B cell (primary cell): Measurements from ENCODE around the gene EPSTI1. TPM values are rescaled to one million over a fixed set of nuclear protein-coding genes. Genes with fewer than 3 reads are reported as not detected.

Experiments
- ATAC-seq: fragments of 200-7000 bp; cut with Tn5 transposase; one replicate; pipeline ENCODE4 v1.10.0; 2021; ENCODE audit warnings: low read depth, mild to moderate bottlenecking, moderate number of reproducible peaks, moderate library complexity
- CTCF ChIA-PET: fragments of 350-600 bp; sonication (Branson Sonifier 250); formaldehyde crosslinking; loops from one replicate; lab custom pipeline; 2021; ENCODE audit warnings: antibody characterized with exemption, inconsistent platforms; lab: Charles Lee
- POLR2A ChIA-PET: fragments of 350-600 bp; sonication (Branson Sonifier 250); formaldehyde crosslinking; loops from one replicate; lab custom pipeline; 2021; ENCODE audit warnings: antibody characterized with exemption; lab: Charles Lee
- DNase-seq: peaks from one replicate; pipeline ENCODE4 v3.0.0; 2013
- H2AFZ ChIP-seq: 2 replicates; pipeline ENCODE4 v1.6.1; 2012; ENCODE audit warnings: mild to moderate bottlenecking, low read depth, low read length; ENCODE audit not compliant: insufficient read depth, poor library complexity, severe bottlenecking
- H3K27ac ChIP-seq, 2 donors: 1 replicate in 1 of 2; 2 replicates in 1 of 2; pipeline ENCODE4 v1.5.1; 2012 to 2013; ENCODE audit warnings: low read length in 2 of 2, mild to moderate bottlenecking in 2 of 2, moderate library complexity in 1 of 2
- H3K27me3 ChIP-seq, 4 experiments: fragments of 200-600 bp in 1 of 4; sonication (generic) in 1 of 4; replicated peaks in 1 of 4; 1 replicate in 2 of 4; 2 replicates in 2 of 4; pipeline versions ENCODE4 v1.6.1 to v1.7.0; 2013 to 2016; ENCODE audit warnings: low read length in 3 of 4, mild to moderate bottlenecking in 2 of 4, mixed read lengths in 1 of 4, moderate library complexity in 1 of 4; ENCODE audit not compliant: insufficient read depth in 4 of 4, control insufficient read depth in 3 of 4; ENCODE audit errors: control extremely low read depth in 1 of 4
- H3K36me3 ChIP-seq, 2 experiments: replicated peaks in 1 of 2; 1 replicate in 1 of 2; 2 replicates in 1 of 2; pipeline versions ENCODE4 v1.6.1 to v1.7.1; 2013; ENCODE audit warnings: low read length in 1 of 2; ENCODE audit not compliant: insufficient read depth in 2 of 2, control insufficient read depth in 1 of 2; ENCODE audit errors: control extremely low read depth in 1 of 2, extremely low read depth in 1 of 2
- H3K4me1 ChIP-seq, 2 donors: fragments of 200-600 bp in 1 of 2; sonication (generic) in 1 of 2; 1 replicate in 1 of 2; 2 replicates in 1 of 2; pipeline versions ENCODE4 v1.5.1 to v1.6.1; 2013 to 2017; ENCODE audit warnings: low read length in 2 of 2; ENCODE audit not compliant: control insufficient read depth in 2 of 2, insufficient read depth in 2 of 2
- H3K4me2 ChIP-seq: replicated peaks from 2 replicates; pipeline ENCODE3; 2012; ENCODE audit warnings: mild to moderate bottlenecking, low read depth, low read length; ENCODE audit not compliant: poor library complexity, severe bottlenecking
- H3K4me3 ChIP-seq, 5 experiments: fragments of 200-600 bp in 1 of 5; sonication (generic) in 1 of 5; 1 replicate in 3 of 5; 2 replicates in 2 of 5; pipeline versions ENCODE4 v1.5.1 to v1.7.0; 2011 to 2016; ENCODE audit warnings: low read length in 4 of 5, mild to moderate bottlenecking in 4 of 5, low read depth in 2 of 5, control low read depth in 1 of 5, moderate library complexity in 1 of 5; ENCODE audit not compliant: insufficient read depth in 1 of 5; ENCODE audit errors: control extremely low read depth in 1 of 5, extremely low read depth in 1 of 5
- H3K79me2 ChIP-seq: fragments of 200-600 bp; sonication (generic); one replicate; pipeline ENCODE4 v1.6.0; 2016; ENCODE audit warnings: low read length; ENCODE audit not compliant: control insufficient read depth, insufficient read depth
- H3K9ac ChIP-seq: fragments of 200-600 bp; sonication (generic); 2 replicates; pipeline ENCODE4 v1.6.1; 2017; ENCODE audit warnings: mild to moderate bottlenecking, low read length, moderate library complexity
- H3K9me3 ChIP-seq, 3 donors: one replicate each; pipeline versions ENCODE4 v1.6.1 to v1.7.1; 2013; ENCODE audit warnings: low read length in 2 of 3; ENCODE audit not compliant: control insufficient read depth in 2 of 3, insufficient read depth in 1 of 3; ENCODE audit errors: control extremely low read depth in 1 of 3
- H4K20me1 ChIP-seq: 2 replicates; pipeline ENCODE4 v1.6.0; 2012; ENCODE audit warnings: mild to moderate bottlenecking, low read length; ENCODE audit not compliant: insufficient read depth, control insufficient read depth, poor library complexity, severe bottlenecking
- H3K27ac Mint-ChIP-seq: one replicate; pipeline ENCODE4 v1.8.0; 2021; ENCODE audit warnings: mixed read lengths
- H3K27me3 Mint-ChIP-seq: one replicate; pipeline ENCODE4 v1.8.0; 2021; ENCODE audit warnings: mixed read lengths
- H3K4me1 Mint-ChIP-seq: one replicate; pipeline ENCODE4 v1.8.0; 2021; ENCODE audit warnings: mixed read lengths
- H3K4me3 Mint-ChIP-seq: one replicate; pipeline ENCODE4 v1.8.0; 2021; ENCODE audit warnings: mixed read lengths
- H3K9me3 Mint-ChIP-seq: one replicate; pipeline ENCODE4 v1.8.0; 2022; ENCODE audit warnings: mixed read lengths; ENCODE audit not compliant: insufficient read depth
- EZH2 ChIP-seq: IDR thresholded peaks from 2 replicates; pipeline ENCODE4 v1.6.1; 2012; ENCODE audit warnings: borderline replicate concordance, low read depth, mild to moderate bottlenecking, moderate library complexity, low read length; ENCODE audit not compliant: insufficient read depth, poor library complexity, severe bottlenecking
- WGBS: methylation state at CpG from one replicate; pipeline ENCODE4 v1.1.5; 2013; ENCODE audit warnings: missing lambda C conversion rate; ENCODE audit not compliant: insufficient coverage; 5-methylcytosine and 5-hydroxymethylcytosine counted together
- intact Hi-C: fragments of 100-400 bp; cut with micrococcal nuclease; formaldehyde crosslinking; loops from one replicate; pipeline ENCODE4 v1.10.0; 2022
- polyA plus RNA-seq: library from polyadenylated mRNA; depleted of rRNA; stranded (reverse); fragments of >200 nt; gene quantifications from 2 replicates; pipeline ENCODE4 v1.2.3, GENCODE V29; 2012
- total RNA-seq, 2 donors: library from RNA; stranded (reverse); fragments of 120-200 nt in 1 of 2; gene quantifications; 1 replicate in 1 of 2; 2 replicates in 1 of 2; pipeline versions ENCODE4 v1.2.3 to v1.2.4, GENCODE V29; 2013 to 2022
- TF ChIP-seq, protein P1 (sequence below): fragments of 200-600 bp; IDR thresholded peaks from one replicate; pipeline ENCODE4 v1.8.0; 2022; ENCODE audit warnings: antibody characterized with exemption, mild to moderate bottlenecking

EPSTI1 gene
- total and polyA plus RNA-seq, 2 donors (not counting 1 experiment from before 2014, with no cell fraction given), result 13.4 to 41.8 TPM

DNA sequence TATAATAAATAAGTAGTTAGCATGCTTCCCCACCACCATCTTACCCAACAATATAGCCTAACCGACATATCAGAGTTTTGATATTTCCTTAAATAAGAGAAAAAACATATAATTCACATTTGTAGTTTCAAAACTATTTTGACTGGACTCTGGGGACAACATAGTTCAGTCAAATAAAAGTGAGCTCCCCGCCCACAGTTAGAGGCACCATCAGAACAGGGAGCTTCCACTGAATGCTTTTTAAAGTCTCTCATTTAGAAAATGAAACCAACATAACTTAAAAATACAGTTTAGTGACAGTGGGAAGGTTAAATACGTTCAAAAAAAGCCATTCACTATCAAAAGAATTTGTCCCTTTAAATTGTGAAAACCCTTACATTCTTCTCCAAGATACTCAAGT, 92.8 kb downstream of the EPSTI1 start:
- Histone ChIP-seq H3K4me3 (no peak overlapping the region), H3K36me3 (peaks cover 10 to 47% of the 10 kb centered on the region in 2 experiments), H3K4me2 (no peak overlapping the region), H3K9me3 (no peaks in the 10 kb centered on the region), H3K27ac (no peak overlapping the region), H3K27me3 (no peaks in the 10 kb centered on the region), H3K4me1 (no peaks in the 10 kb centered on the region), H3K79me2 (no peaks in the 10 kb centered on the region), H2AFZ (no peak overlapping the region), H4K20me1 (no peaks in the 10 kb centered on the region), H3K9ac (no peak overlapping the region)
- intact Hi-C loops, result no loop called here
- no peak overlapping the region for H3K4me3 Mint-ChIP-seq
- ATAC-seq (no peak), DNase-seq (no peak)
- ChIA-PET CTCF (interaction anchor here (1.1 kb wide), 1 partner anchor 22 kb away, joined by 3 read pairs; no protein-coding TSS in a partner anchor), POLR2A (no interaction called here)
- H3K4me1 Mint-ChIP-seq, result no peaks in the 10 kb centered on the region
- no CpG with 5 or more reads among the region's 3 CpGs for WGBS
- no peaks in the 10 kb centered on the region for H3K9me3 Mint-ChIP-seq
- TF ChIP-seq EZH2, result no peak
- TF ChIP-seq, protein P1, sequence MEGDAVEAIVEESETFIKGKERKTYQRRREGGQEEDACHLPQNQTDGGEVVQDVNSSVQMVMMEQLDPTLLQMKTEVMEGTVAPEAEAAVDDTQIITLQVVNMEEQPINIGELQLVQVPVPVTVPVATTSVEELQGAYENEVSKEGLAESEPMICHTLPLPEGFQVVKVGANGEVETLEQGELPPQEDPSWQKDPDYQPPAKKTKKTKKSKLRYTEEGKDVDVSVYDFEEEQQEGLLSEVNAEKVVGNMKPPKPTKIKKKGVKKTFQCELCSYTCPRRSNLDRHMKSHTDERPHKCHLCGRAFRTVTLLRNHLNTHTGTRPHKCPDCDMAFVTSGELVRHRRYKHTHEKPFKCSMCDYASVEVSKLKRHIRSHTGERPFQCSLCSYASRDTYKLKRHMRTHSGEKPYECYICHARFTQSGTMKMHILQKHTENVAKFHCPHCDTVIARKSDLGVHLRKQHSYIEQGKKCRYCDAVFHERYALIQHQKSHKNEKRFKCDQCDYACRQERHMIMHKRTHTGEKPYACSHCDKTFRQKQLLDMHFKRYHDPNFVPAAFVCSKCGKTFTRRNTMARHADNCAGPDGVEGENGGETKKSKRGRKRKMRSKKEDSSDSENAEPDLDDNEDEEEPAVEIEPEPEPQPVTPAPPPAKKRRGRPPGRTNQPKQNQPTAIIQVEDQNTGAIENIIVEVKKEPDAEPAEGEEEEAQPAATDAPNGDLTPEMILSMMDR, result no peak
- H3K27me3 Mint-ChIP-seq, result no peaks in the 10 kb centered on the region
- no peak overlapping the region for H3K27ac Mint-ChIP-seq

DNA sequence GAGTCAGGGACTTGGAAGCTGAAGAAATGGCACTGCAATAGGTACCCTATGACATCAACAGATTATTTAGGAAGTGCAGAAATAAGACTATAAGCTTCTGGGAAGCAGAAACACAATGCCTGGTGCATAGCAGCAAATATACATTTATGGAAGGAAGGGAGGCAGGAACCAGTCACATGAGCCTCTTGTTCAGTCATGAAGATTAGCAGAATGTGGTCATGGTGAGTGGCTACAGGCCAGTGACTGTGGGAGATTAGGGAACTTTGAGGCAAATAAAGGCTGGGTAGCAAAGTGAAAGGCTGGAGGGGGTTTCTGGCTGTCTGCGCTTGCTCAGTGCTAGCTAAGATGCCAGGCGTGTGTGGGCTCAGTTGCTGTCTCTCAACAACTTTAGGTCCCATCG, 96.3 kb downstream of the EPSTI1 start:
- H3K79me2 ChIP-seq, result no peaks in the 10 kb centered on the region
- ChIA-PET CTCF (no interaction called here), POLR2A (no interaction called here)
- ATAC-seq (no peak), DNase-seq (no peak)
- WGBS, result 86% methylated on average over 3 of the region's 3 CpGs
- TF ChIP-seq, protein P1, result no peak
- TF ChIP-seq EZH2, result no peak
- H3K27ac ChIP-seq, result no peak overlapping the region
- H3K4me1 ChIP-seq, result no peaks in the 10 kb centered on the region
- intact Hi-C loops, result no loop called here
- no peaks in the 10 kb centered on the region for H4K20me1 ChIP-seq
- no peaks in the 10 kb centered on the region for H3K4me1 Mint-ChIP-seq
- H3K36me3 ChIP-seq, result peaks cover 8 to 75% of the 10 kb centered on the region in 2 experiments
- H3K27ac Mint-ChIP-seq, result no peak overlapping the region
- no peaks in the 10 kb centered on the region for H3K9me3 ChIP-seq
- H2AFZ ChIP-seq, result no peak overlapping the region
- H3K4me3 ChIP-seq, result no peak overlapping the region
- no peak overlapping the region for H3K9ac ChIP-seq
- no peaks in the 10 kb centered on the region for H3K9me3 Mint-ChIP-seq
- no peak overlapping the region for H3K4me3 Mint-ChIP-seq
- H3K4me2 ChIP-seq, result no peak overlapping the region
- no peaks in the 10 kb centered on the region for H3K27me3 Mint-ChIP-seq
- H3K27me3 ChIP-seq, result no peaks in the 10 kb centered on the region
